ENCODE data around the gene GRIK2.

- no peak for TF ChIP-seq CTCF (conservative IDR thresholded peaks at IDR 0.05; ENCODE audit: low read depth, low read length)
- no peak for TF ChIP-seq EZH2phosphoT487 (IDR thresholded peaks at IDR 0.05; ENCODE audit: borderline replicate concordance, low read length)
These were observed 424.5 kb downstream of the GRIK2 start for GRCh38 chr6:101818051-101818450.
